Naive thymus-derived CD4-positive, alpha-beta T cell (primary cell): ENCODE measurements around the gene FMO4. TPM values are rescaled to one million over a fixed set of nuclear protein-coding genes. Genes with fewer than 3 reads are reported as not detected.
"Not testable (repeated sequence)": the region's sequence is repeated elsewhere in the genome, so short reads cannot be mapped to it uniquely, and the experiment has no call there.

Source experiments
- ATAC-seq: fragments of 150-1000 bp; cut with Tn5 transposase; 2 replicates; pipeline ENCODE4 v1.10.0; 2021; ENCODE audit warnings: mild to moderate bottlenecking, moderate library complexity
- CTCF ChIA-PET: fragments of 350-600 bp; sonication (Branson Sonifier 250); formaldehyde crosslinking; loops from one replicate; lab custom pipeline; 2021; ENCODE audit warnings: antibody characterized with exemption; lab: Charles Lee
- POLR2A ChIA-PET: fragments of 350-600 bp; sonication (Branson Sonifier 250); formaldehyde crosslinking; loops from one replicate; lab custom pipeline; 2021; ENCODE audit warnings: antibody characterized with exemption, inconsistent platforms; lab: Charles Lee
- DNase-seq, 9 donors: peaks; one replicate each; pipeline versions ENCODE4 v3.0.0 to v3.0.0-alpha.2; 2020 to 2022; ENCODE audit warnings: mixed read lengths in 1 of 9
- H3K27ac ChIP-seq: one replicate; pipeline ENCODE4 v1.7.0; 2013; ENCODE audit warnings: mild to moderate bottlenecking, low read depth, low read length, moderate library complexity
- H3K27me3 ChIP-seq, 2 donors: one replicate each; pipeline ENCODE4 v1.7.0; 2013; ENCODE audit warnings: low read length in 2 of 2, mild to moderate bottlenecking in 2 of 2, moderate library complexity in 2 of 2; ENCODE audit not compliant: control insufficient read depth in 2 of 2, insufficient read depth in 2 of 2
- H3K36me3 ChIP-seq, 3 experiments: 1 replicate in 2 of 3; 2 replicates in 1 of 3; pipeline ENCODE4 v1.7.0; 2013; ENCODE audit warnings: low read length in 3 of 3, mild to moderate bottlenecking in 3 of 3, moderate library complexity in 1 of 3; ENCODE audit not compliant: insufficient read depth in 3 of 3, control insufficient read depth in 2 of 3
- H3K4me1 ChIP-seq, 2 donors: one replicate each; pipeline ENCODE4 v1.7.0; 2013; ENCODE audit warnings: low read length in 2 of 2, mild to moderate bottlenecking in 2 of 2, moderate library complexity in 1 of 2; ENCODE audit not compliant: control insufficient read depth in 2 of 2, insufficient read depth in 2 of 2
- H3K4me3 ChIP-seq: 2 replicates; pipeline ENCODE4 v1.7.0; 2013; ENCODE audit warnings: mild to moderate bottlenecking, low read length
- H3K9me3 ChIP-seq, 3 experiments: 1 replicate in 2 of 3; 2 replicates in 1 of 3; pipeline ENCODE4 v1.7.0; 2013; ENCODE audit warnings: low read length in 3 of 3; ENCODE audit not compliant: control insufficient read depth in 2 of 3
- H3K27ac Mint-ChIP-seq, 9 donors: one replicate each; pipeline ENCODE4 v1.8.0; 2020 to 2022; ENCODE audit warnings: mixed read lengths in 9 of 9, mild to moderate bottlenecking in 8 of 9, moderate library complexity in 5 of 9, inconsistent platforms in 2 of 9
- H3K27me3 Mint-ChIP-seq, 5 donors: one replicate each; pipeline ENCODE4 v1.8.0; 2021 to 2022; ENCODE audit warnings: mixed read lengths in 5 of 5, mild to moderate bottlenecking in 1 of 5
- H3K36me3 Mint-ChIP-seq, 5 donors: one replicate each; pipeline ENCODE4 v1.8.0; 2020 to 2022; ENCODE audit warnings: mixed read lengths in 5 of 5, mild to moderate bottlenecking in 3 of 5, inconsistent platforms in 1 of 5
- H3K4me1 Mint-ChIP-seq, 7 donors: one replicate each; pipeline ENCODE4 v1.8.0; 2020 to 2022; ENCODE audit warnings: mixed read lengths in 7 of 7, mild to moderate bottlenecking in 3 of 7, inconsistent platforms in 1 of 7
- H3K4me3 Mint-ChIP-seq, 10 donors: one replicate each; pipeline ENCODE4 v1.8.0; 2020 to 2022; ENCODE audit warnings: mild to moderate bottlenecking in 10 of 10, mixed read lengths in 10 of 10, moderate library complexity in 6 of 10, inconsistent platforms in 2 of 10
- H3K9me3 Mint-ChIP-seq, 11 donors: one replicate each; pipeline ENCODE4 v1.8.0; 2020 to 2022; ENCODE audit warnings: mixed read lengths in 11 of 11, mild to moderate bottlenecking in 4 of 11, inconsistent platforms in 1 of 11, moderate library complexity in 1 of 11
- intact Hi-C, 2 donors: fragments of 100-400 bp; cut with micrococcal nuclease; formaldehyde crosslinking; loops; one replicate each; pipeline ENCODE4 v1.15.1; 2023
- polyA plus RNA-seq, 2 donors: library from polyadenylated mRNA; unstranded; fragments of 300-500 nt; fragmentation: Illumina TruSeq; gene quantifications; one replicate each; pipeline ENCODE4 v1.2.3, GENCODE V29; 2021
- total RNA-seq, 6 experiments: library from RNA in 5 of 6; stranded (reverse) in 5 of 6; gene quantifications; 1 replicate in 5 of 6; 2 replicates in 1 of 6; pipeline ENCODE4 v1.2.3 and lab custom pipeline; 2021 to 2026

The FMO4 gene
- total and polyA plus RNA-seq, 7 experiments from 2014 or later, result 1.2 to 3.7 (median 2.8) TPM

GRCh38 chr1:171389171-171389570 lies 75.2 kb downstream of the FMO4 start:
- CTCF ChIA-PET, result no interaction called here
- H3K36me3 ChIP-seq, result no peaks in the 10 kb centered on the region
- H3K9me3 ChIP-seq, result no peaks in the 10 kb centered on the region
- Mint-ChIP-seq H3K27me3 (peaks cover 0 to 7% (median 0%) of the 10 kb centered on the region in 5 donors), H3K4me3 (no peak overlapping the region), H3K27ac (no peak overlapping the region), H3K4me1 (no peaks in the 10 kb centered on the region), H3K9me3 (no peaks in the 10 kb centered on the region), H3K36me3 (no peaks in the 10 kb centered on the region)
- no peak overlapping the region for H3K4me3 ChIP-seq
- H3K27me3 ChIP-seq, result no peaks in the 10 kb centered on the region
- ATAC-seq (no peak), DNase-seq (no peak)
- intact Hi-C loops, result no loop called here
- H3K4me1 ChIP-seq, result no peaks in the 10 kb centered on the region
- POLR2A ChIA-PET, result no interaction called here
- no peak overlapping the region for H3K27ac ChIP-seq

GRCh38 chr1:171390740-171391139 lies 76.8 kb downstream of the FMO4 start:
- H3K4me3 Mint-ChIP-seq, H3K9me3 ChIP-seq, intact Hi-C loops, H3K27ac ChIP-seq, CTCF ChIA-PET, H3K9me3 Mint-ChIP-seq, H3K36me3 ChIP-seq, H3K4me3 ChIP-seq, H3K4me1 ChIP-seq, POLR2A ChIA-PET, H3K27ac Mint-ChIP-seq, H3K27me3 ChIP-seq, ATAC-seq, H3K36me3 Mint-ChIP-seq, H3K4me1 Mint-ChIP-seq, H3K27me3 Mint-ChIP-seq, DNase-seq: not testable (repeated sequence)

Other genes starting within 250 kb of the FMO4 start
- gene FMO3, start 223.3 kb upstream of the FMO4 start, total RNA-seq, result not detected
- not detected for gene FMO3, start 223.3 kb upstream of the FMO4 start, polyA plus RNA-seq
- gene FMO2, start 128.9 kb upstream of the FMO4 start, total RNA-seq, result not detected
- gene FMO2, start 128.9 kb upstream of the FMO4 start, polyA plus RNA-seq, result not detected
- not detected for gene FMO1, start 65.7 kb upstream of the FMO4 start, total RNA-seq
- not detected for gene FMO1, start 65.7 kb upstream of the FMO4 start, polyA plus RNA-seq
- 100 to 1,000 TPM; 256 to 341 (median 293) TPM for gene PRRC2C, start 171.3 kb downstream of the FMO4 start, total RNA-seq
- 100 to 1,000 TPM in 1 of 2 donors, 10 to 100 TPM in 1; 45.2 to 107 TPM for gene PRRC2C, start 171.3 kb downstream of the FMO4 start, polyA plus RNA-seq